Left lung (tissue), 10 donors: ENCODE measurements around the gene SPTA1. TPM values are rescaled to one million over a fixed set of nuclear protein-coding genes. Genes with fewer than 3 reads are reported as not detected.

Experiments used
- ATAC-seq: fragments of 200-7000 bp; cut with Tn5 transposase; one replicate; pipeline ENCODE4 v1.9.1; 2020; ENCODE audit warnings: moderate library complexity
- DNase-seq, 4 donors: peaks; one replicate each; pipeline ENCODE4 v3.0.0-alpha.2; 2013 to 2020
- H3K27ac ChIP-seq, 2 donors: fragments of 200-600 bp; sonication (generic) in 1 of 2; one replicate each; pipeline versions ENCODE4 v1.5.0 to v1.8.0; 2020 to 2021
- H3K27me3 ChIP-seq, 2 donors: fragments of 200-600 bp; sonication (generic) in 1 of 2; one replicate each; pipeline versions ENCODE4 v1.5.0 to v1.8.0; 2020 to 2021
- H3K36me3 ChIP-seq, 2 donors: fragments of 200-600 bp; sonication (generic) in 1 of 2; one replicate each; pipeline versions ENCODE4 v1.5.0 to v1.8.0; 2020 to 2021
- H3K4me1 ChIP-seq, 2 donors: fragments of 200-600 bp; one replicate each; pipeline ENCODE4 v1.8.0; 2021
- H3K4me3 ChIP-seq, 2 donors: fragments of 200-600 bp; sonication (generic) in 1 of 2; one replicate each; pipeline versions ENCODE4 v1.5.0 to v1.8.0; 2020 to 2021; ENCODE audit warnings: mild to moderate bottlenecking in 1 of 2
- H3K9me3 ChIP-seq, 2 donors: fragments of 200-600 bp; sonication (generic) in 1 of 2; one replicate each; pipeline versions ENCODE4 v1.5.0 to v1.8.0; 2020 to 2021
- intact Hi-C, 2 donors: fragments of 100-400 bp; cut with DNase I; formaldehyde crosslinking; loops; one replicate each; pipeline versions ENCODE4 v1.11.2 to v1.14.2; 2022
- polyA plus RNA-seq, 6 donors: library from polyadenylated mRNA; unstranded; fragments of 120-200 nt; gene quantifications; one replicate each; pipeline ENCODE4 v1.2.1, GENCODE V29; 2013; ENCODE audit not compliant: insufficient read length in 6 of 6
- total RNA-seq, 2 donors: library from RNA; stranded (reverse); fragmentation: NEBNext Ultra II Directional; extraction: Animal tissue kit (Norgen Biotek cat#: 25700); gene quantifications; one replicate each; pipeline ENCODE4 v1.2.1, GENCODE V29; 2021
- TF ChIP-seq, protein P1 (sequence below), 2 donors: fragments of 200-600 bp; sonication (generic) in 1 of 2; IDR thresholded peaks; one replicate each; pipeline versions ENCODE4 v1.5.0 to v1.8.0; 2021; ENCODE audit warnings: antibody characterized with exemption in 2 of 2
- donor health status: DM: no; HTN: yes; CAD: no.
- donor health status: DM: no; HTN: no; CAD: no.

SPTA1 gene
- total and polyA plus RNA-seq, 8 donors: 0.06 to 13.3 (median 9.3) TPM

GRCh38 chr1:158687037-158687436 lies 522 bp upstream of the SPTA1 start:
- Histone ChIP-seq H3K9me3 (no peaks in the 10 kb centered on the region), H3K4me1 (no peaks in the 10 kb centered on the region), H3K36me3 (no peaks in the 10 kb centered on the region), H3K27me3 (no peaks in the 10 kb centered on the region), H3K27ac (no peak overlapping the region), H3K4me3 (no peak overlapping the region)
- intact Hi-C loops: no loop called here
- ATAC-seq: no peak
- no peak for DNase-seq
- TF ChIP-seq, protein P1, sequence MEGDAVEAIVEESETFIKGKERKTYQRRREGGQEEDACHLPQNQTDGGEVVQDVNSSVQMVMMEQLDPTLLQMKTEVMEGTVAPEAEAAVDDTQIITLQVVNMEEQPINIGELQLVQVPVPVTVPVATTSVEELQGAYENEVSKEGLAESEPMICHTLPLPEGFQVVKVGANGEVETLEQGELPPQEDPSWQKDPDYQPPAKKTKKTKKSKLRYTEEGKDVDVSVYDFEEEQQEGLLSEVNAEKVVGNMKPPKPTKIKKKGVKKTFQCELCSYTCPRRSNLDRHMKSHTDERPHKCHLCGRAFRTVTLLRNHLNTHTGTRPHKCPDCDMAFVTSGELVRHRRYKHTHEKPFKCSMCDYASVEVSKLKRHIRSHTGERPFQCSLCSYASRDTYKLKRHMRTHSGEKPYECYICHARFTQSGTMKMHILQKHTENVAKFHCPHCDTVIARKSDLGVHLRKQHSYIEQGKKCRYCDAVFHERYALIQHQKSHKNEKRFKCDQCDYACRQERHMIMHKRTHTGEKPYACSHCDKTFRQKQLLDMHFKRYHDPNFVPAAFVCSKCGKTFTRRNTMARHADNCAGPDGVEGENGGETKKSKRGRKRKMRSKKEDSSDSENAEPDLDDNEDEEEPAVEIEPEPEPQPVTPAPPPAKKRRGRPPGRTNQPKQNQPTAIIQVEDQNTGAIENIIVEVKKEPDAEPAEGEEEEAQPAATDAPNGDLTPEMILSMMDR (IDR thresholded peaks at IDR 0.05): no peak

DNA sequence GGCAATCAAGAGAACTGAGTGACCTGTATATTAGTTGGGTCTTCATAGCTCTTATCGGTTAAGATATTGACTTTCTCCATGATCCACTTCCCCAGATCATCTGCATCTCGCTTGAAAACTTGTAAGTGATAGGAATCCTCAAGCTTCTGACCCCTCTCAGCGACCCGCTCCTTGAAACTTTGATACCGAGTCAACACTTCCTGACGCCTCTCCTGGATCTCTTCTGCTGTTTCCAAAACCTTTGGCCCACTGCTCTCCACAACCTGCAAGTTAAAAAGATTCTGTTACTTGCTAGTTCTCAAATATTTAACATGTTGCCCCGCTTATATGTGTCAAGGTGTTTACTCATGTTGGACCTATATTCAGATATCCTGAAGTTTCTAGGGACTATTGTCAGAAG lies 1.4 kb downstream of the SPTA1 start:
- no peaks in the 10 kb centered on the region for H3K4me1 ChIP-seq
- intact Hi-C loops: no loop called here
- H3K4me3 ChIP-seq: no peak overlapping the region
- H3K9me3 ChIP-seq: no peaks in the 10 kb centered on the region
- H3K27ac ChIP-seq: no peak overlapping the region
- no peaks in the 10 kb centered on the region for H3K27me3 ChIP-seq
- no peaks in the 10 kb centered on the region for H3K36me3 ChIP-seq
- TF ChIP-seq, protein P1 (IDR thresholded peaks at IDR 0.05): no peak
- ATAC-seq: no peak
- no peak for DNase-seq

GRCh38 chr1:158681606-158682005 lies 4.9 kb downstream of the SPTA1 start:
- ATAC-seq (no peak), DNase-seq (no peak)
- Histone ChIP-seq H3K9me3 (no peaks in the 10 kb centered on the region), H3K4me3 (no peak overlapping the region), H3K36me3 (no peaks in the 10 kb centered on the region), H3K4me1 (no peaks in the 10 kb centered on the region), H3K27me3 (no peaks in the 10 kb centered on the region), H3K27ac (no peak overlapping the region)
- intact Hi-C loops: no loop called here
- TF ChIP-seq, protein P1 (IDR thresholded peaks at IDR 0.05): no peak

DNA sequence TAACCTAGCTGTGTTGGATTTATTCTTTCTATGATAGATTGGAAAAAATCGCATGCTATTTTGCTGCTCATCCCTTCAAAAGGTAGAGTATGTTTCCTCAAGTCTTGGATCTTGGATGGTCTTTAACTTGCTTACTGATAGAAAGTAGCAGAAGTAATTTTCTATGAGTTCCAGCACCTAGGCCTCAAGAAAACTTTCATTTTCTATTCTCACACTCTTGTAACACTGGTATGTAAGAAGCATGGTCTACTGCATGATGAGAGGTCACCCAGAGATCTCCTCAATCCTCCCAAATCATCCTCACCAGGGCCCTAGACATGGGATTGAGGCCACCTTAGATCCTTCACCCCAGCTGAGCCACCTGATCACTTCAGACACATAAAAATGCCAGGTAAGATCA lies 7.2 kb downstream of the SPTA1 start:
- TF ChIP-seq, protein P1 (IDR thresholded peaks at IDR 0.05): no peak
- no peak for DNase-seq
- no peak for ATAC-seq
- Histone ChIP-seq H3K9me3 (no peaks in the 10 kb centered on the region), H3K27me3 (no peaks in the 10 kb centered on the region), H3K36me3 (no peaks in the 10 kb centered on the region), H3K4me1 (no peaks in the 10 kb centered on the region), H3K27ac (no peak overlapping the region), H3K4me3 (no peak overlapping the region)
- intact Hi-C loops: no loop called here

DNA sequence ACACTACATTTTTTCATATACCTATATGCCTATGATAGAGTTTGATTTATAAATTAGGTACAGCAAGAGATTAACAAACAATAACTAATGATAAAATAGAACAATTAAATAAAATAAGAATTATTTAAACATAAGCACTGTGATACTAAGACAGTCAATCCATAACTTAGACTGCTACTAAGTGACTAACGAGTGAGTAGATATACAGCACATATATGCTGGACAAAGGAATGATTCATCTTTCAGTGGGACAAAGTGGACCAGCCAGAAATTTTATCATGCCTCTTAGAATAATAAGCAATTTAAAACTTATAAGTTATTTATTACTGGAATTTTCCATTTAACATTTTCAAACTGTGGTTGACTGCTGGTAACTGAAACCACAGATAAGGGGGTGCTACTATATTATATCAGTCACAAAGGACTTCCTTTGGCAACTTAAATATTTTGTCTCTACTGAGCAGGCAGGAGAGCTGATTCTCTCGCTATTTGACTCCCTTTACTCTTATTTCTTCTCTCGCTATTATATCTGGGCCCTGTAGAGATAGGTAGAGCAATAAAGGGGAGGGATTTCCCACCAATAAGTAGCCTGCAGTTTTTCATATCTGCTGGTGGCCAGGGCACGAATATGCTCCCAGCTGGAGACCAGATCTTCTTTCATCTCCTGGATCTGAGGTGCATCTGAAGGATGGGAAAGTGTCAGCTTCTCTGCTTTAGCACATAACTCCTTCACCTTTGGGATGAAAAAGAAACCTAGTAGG lies 10.8 kb downstream of the SPTA1 start:
- intact Hi-C loops: no loop called here
- DNase-seq: no peak

More for the DNA sequence above, 10.8 kb downstream of the SPTA1 start:
- no peaks in the 10 kb centered on the region for H3K4me1 ChIP-seq
- no peaks in the 10 kb centered on the region for H3K9me3 ChIP-seq
- TF ChIP-seq, protein P1 (IDR thresholded peaks at IDR 0.05): no peak
- H3K27ac ChIP-seq: no peak overlapping the region
- H3K4me3 ChIP-seq: no peak overlapping the region
- no peak for ATAC-seq
- no peaks in the 10 kb centered on the region for H3K36me3 ChIP-seq
- H3K27me3 ChIP-seq: no peaks in the 10 kb centered on the region
